Cortex of kidney (tissue), 1 donor: ENCODE results near the gene COL20A1.

Experiments used
- DNase-seq: peaks from one replicate; lab custom pipeline; 2025; lab: John Stamatoyannopoulos, UW

Gene COL20A1

GRCh38 chr20:63362436-63363009, 69.5 kb downstream of the COL20A1 start:
- DNase-seq = no peak

- no peak for DNase-seq
These were observed 70.3 kb downstream of the COL20A1 start for GRCh38 chr20:63363013-63363957.

- no peak for DNase-seq
These were observed 71.1 kb downstream of the COL20A1 start for GRCh38 chr20:63363981-63364561.

DNA sequence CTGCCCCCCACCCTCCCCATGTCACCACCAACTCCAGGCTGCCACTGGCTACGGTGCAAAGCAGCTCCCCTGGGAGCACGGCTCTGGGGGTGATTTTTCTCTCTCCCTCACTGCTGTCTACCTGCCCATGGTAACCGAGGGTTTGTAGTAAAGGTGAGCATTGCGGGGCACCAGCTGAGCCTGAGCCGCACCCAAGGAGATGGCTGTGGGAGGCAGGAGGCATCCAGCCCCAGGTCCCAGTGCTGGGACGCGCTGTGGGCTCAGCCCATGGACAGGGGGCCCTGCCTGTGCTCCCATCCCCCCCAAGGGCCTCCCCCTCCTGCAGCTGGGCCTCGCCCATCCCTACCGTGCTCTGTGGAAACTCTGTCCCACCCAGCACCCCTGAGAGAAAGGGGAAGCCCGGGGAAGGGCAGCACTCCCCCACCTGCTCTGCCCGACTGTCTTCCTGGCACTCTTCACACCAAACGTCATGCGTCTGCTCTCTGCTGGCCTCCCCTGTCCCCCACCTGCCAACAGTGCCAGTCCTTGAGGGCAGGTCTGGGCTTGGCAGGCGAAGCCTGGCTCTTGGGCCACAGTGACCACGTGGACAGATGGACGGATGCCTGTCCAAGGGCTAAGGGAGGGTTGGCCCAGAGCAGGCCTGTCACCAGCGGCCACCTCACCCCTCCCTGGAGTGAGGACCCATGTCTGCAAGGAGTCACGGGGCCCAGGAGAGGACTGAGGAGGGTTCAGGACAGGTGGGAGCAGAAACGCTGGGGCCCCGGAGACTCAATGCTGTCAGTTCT, 72.0 kb downstream of the COL20A1 start:
- DNase-seq = no peak

GRCh38 chr20:63365601-63366389, 72.8 kb downstream of the COL20A1 start:
- DNase-seq = no peak

GRCh38 chr20:63366390-63367365, 73.7 kb downstream of the COL20A1 start:
- no peak for DNase-seq

DNA sequence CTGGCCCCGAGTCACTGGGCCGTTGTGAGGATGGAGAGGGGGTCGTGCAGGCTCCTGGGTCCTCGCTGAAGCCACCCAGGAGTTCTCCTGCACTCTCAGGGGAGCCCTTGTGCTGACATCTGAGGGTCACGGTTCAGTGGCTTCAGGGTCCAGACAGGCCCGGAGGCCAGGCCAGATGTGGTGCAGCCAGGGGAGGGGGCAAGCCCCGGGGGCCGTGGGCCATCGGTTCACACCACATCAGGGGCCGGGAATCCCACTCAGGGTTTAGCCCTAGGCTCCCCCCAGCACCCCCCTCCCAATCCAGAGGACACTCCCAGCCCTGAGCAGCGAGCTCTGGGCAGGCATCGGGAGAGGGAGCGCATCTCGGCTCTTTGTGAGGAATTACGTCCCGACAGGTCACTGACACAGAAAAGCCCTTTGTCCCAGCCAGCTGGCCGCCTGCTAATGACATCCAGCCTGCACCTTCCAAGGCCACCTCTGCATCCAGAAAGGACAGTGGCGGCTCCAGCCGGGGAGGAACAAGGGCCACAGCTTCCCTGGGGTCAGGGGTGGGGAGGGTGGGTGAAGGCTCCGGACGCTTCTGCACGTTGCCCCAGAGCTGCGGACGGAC, 74.6 kb downstream of the COL20A1 start:
- no peak for DNase-seq

GRCh38 chr20:63368151-63368550, 75.2 kb downstream of the COL20A1 start:
- DNase-seq = no peak

GRCh38 chr20:63369024-63369530, 76.1 kb downstream of the COL20A1 start:
- no peak for DNase-seq

DNA sequence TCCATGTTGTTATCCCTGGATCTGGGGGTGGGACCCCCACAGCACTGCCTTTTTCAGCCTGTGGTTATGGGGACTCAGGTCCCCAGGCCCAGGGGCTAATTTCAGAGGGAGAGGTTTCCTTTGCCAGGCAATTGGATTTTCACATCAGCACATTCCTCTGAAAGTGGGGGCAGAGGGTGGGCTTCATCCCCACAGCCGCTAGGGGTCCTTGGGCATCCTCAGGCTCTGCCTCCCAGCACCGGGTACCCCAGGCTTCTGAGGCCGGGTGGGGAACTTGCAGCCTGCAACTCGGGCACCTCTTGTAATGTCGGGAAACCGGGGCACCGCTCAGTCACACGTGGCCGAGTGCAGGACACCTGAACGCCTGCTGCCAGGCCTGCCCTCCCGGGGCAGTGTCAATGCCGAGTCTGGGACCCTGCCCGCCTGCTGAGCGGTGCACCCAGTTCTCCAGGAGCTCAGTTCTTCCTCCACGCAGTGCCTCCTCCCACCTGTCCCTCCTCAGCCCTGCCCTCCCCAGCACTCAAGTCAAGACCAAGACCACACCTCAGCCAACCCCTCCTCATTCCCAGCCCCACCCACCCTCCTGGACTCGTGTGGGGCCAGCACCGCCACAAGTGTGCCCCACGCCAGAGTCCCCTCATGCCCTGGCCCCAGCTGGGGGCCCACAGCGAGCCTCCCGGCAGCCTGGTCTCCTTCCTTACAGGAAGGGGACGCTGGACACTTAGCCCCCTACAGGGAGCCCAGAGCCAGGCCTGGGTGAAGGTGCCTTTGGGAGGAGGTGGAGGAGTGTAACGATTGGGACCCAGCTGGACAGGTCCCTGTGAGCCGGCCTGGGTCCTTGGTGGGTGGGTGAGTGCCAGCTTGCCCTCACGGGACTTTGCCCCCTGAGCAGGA, 77.0 kb downstream of the COL20A1 start:
- no peak for DNase-seq

- no peak for DNase-seq
These were observed 77.7 kb downstream of the COL20A1 start for GRCh38 chr20:63370618-63371187.

DNA sequence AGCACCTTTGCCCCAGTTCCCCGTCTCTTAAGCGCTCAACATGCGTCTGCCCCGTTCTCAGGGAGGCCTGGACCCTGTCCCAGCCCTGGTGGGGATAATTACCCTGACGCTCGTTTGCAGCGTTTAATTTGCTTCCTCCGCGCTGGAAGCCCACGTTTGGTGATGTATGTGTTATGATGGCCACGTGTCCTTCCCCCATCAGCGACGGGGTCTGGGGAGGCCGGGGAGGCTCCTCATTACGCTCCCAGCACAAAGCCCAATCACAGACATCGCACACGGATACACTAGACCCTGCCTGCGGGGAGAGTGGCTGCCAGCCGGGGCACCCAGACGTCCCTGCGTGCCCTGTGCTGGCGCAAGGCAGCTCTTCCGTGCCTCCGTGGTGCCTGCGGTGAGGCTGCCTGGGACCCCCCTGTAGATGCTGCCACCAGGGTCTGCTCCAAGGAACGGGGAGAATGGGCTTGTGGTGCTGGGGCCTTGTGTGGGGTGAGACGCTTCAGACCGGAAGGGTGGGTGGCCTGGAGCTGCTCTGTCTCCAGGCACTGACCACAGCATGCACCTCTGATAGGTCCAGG, 78.4 kb downstream of the COL20A1 start:
- no peak for DNase-seq

GRCh38 chr20:63372971-63373885, 80.2 kb downstream of the COL20A1 start:
- DNase-seq = no peak

DNA sequence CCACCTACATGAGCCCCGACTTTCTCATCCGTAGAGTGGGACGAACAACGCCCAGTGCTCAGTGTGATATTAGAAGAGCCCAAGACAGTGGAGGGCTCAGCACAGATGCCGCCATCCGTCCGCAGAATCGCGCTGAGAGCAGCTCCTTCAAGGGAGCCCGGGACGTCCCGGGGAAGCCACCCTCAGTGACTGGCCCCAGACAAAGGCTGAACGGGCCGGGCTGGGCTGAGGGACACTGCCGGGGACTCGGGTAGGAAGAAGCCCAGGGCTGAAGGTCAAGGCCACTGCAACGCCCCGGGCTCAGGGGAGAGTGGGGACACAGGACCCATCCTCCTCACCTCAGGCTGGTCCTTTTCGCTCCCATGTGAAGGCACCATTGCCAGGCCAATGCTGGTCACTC, 81.0 kb downstream of the COL20A1 start:
- no peak for DNase-seq

DNA sequence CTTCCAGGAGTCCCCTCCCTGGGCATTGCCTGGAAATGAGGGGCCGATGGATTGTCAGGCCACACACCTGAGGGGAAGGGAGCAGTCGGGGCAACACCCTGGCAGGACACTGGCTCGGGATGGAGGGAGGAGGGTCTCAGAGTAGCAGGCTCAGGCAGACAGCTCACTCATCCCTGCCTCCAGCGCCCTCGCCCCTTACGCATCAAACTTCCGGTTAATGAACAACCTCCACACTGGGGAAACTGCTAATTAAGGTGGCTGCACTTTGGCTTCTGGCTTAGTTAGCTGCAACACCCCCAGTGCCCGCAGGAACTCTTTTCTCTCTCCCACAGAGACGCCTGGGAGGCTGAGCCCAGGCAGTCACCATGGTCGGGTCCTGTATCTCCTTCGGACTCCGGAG, 81.5 kb downstream of the COL20A1 start:
- DNase-seq = no peak

- no peak for DNase-seq
These were observed 82.5 kb downstream of the COL20A1 start for GRCh38 chr20:63375438-63375837.
